DLD1 (cell line): Measurements from ENCODE around the gene CALN1.
"Not testable (repeated sequence)": the region's sequence is repeated elsewhere in the genome, so short reads cannot be mapped to it uniquely, and the experiment has no call there.

Source experiments
- in situ Hi-C: cut with HindIII; loops from 2 replicates; pipeline ENCODE4 v1.10.0; 2017; ENCODE audit warnings: low sequenced_read_pairs

CALN1 gene

GRCh38 chr7:72409638-72410015 lies 2.5 kb downstream of the CALN1 start:
- in situ Hi-C loops: no loop called here

GRCh38 chr7:72408966-72409637 lies 3.0 kb downstream of the CALN1 start:
- in situ Hi-C loops: no loop called here

GRCh38 chr7:72406820-72407403 lies 5.2 kb downstream of the CALN1 start:
- in situ Hi-C loops: no loop called here

GRCh38 chr7:72405871-72406270 lies 6.3 kb downstream of the CALN1 start:
- in situ Hi-C loops: no loop called here

- in situ Hi-C loops: no loop called here
Measured at GRCh38 chr7:72405418-72405817, 6.7 kb downstream of the CALN1 start.

GRCh38 chr7:72404743-72405142 lies 7.4 kb downstream of the CALN1 start:
- in situ Hi-C loops: no loop called here

GRCh38 chr7:72403458-72404076 lies 8.6 kb downstream of the CALN1 start:
- in situ Hi-C loops: no loop called here

GRCh38 chr7:72394016-72394415 lies 18.1 kb downstream of the CALN1 start:
- in situ Hi-C loops: no loop called here

- in situ Hi-C loops: no loop called here
Measured at GRCh38 chr7:72391821-72392377, 20.2 kb downstream of the CALN1 start.

GRCh38 chr7:72386118-72386517 lies 26.0 kb downstream of the CALN1 start:
- in situ Hi-C loops: no loop called here

GRCh38 chr7:72362246-72362645 lies 49.9 kb downstream of the CALN1 start:
- in situ Hi-C loops: loop anchor here (10.0 kb wide), 1 partner anchor 77 kb away; no protein-coding TSS in a partner anchor

GRCh38 chr7:72345208-72345727 lies 66.9 kb downstream of the CALN1 start:
- in situ Hi-C loops: no loop called here

GRCh38 chr7:72343991-72344390 lies 68.1 kb downstream of the CALN1 start:
- in situ Hi-C loops: no loop called here

- in situ Hi-C loops: not testable (repeated sequence)
Measured at GRCh38 chr7:72343354-72343753, 68.8 kb downstream of the CALN1 start.

GRCh38 chr7:72337390-72338167 lies 74.6 kb downstream of the CALN1 start:
- in situ Hi-C loops: no loop called here

- in situ Hi-C loops: no loop called here
Measured at GRCh38 chr7:72336632-72337389, 75.3 kb downstream of the CALN1 start.

GRCh38 chr7:72336382-72336631 lies 75.8 kb downstream of the CALN1 start:
- in situ Hi-C loops: no loop called here

GRCh38 chr7:72335561-72336381 lies 76.4 kb downstream of the CALN1 start:
- in situ Hi-C loops: no loop called here

- in situ Hi-C loops: no loop called here
Measured at GRCh38 chr7:72334698-72335097, 77.4 kb downstream of the CALN1 start.

GRCh38 chr7:72334066-72334465 lies 78.1 kb downstream of the CALN1 start:
- in situ Hi-C loops: no loop called here
